B cell (primary cell): ENCODE data around the gene TIAM1.

Experiments
- CTCF ChIP-seq: fragments of 200-600 bp; IDR thresholded peaks from one replicate; pipeline ENCODE4 v1.8.0; 2022; ENCODE audit warnings: antibody characterized with exemption, mild to moderate bottlenecking
- EZH2 ChIP-seq: IDR thresholded peaks from 2 replicates; pipeline ENCODE4 v1.6.1; 2012; ENCODE audit warnings: borderline replicate concordance, low read depth, mild to moderate bottlenecking, moderate library complexity, low read length; ENCODE audit not compliant: insufficient read depth, poor library complexity, severe bottlenecking

- TF ChIP-seq CTCF (no peak), EZH2 (no peak)
Measured at GRCh38 chr21:31140025-31140424, 204.0 kb downstream of the TIAM1 start.
